HepG2 (cell line): ENCODE results near the gene PARP2. TPM values are rescaled to one million over a fixed set of nuclear protein-coding genes. Genes with fewer than 3 reads are reported as not detected.

ENCODE experiments used
- CSRNP1 ChIP-seq: sonication (generic); formaldehyde crosslinking; IDR thresholded peaks from 2 replicates; pipeline ENCODE4 v1.8.1; 2023; ENCODE audit warnings: mild to moderate bottlenecking, missing genetic modification reagents
- EEA1 ChIP-seq: sonication (generic); formaldehyde crosslinking; IDR thresholded peaks from 2 replicates; pipeline ENCODE4 v1.5.1; 2020; ENCODE audit warnings: mild to moderate bottlenecking, missing genetic modification reagents, borderline replicate concordance
- HDAC6 ChIP-seq: fragments of 200-600 bp; sonication (generic); IDR thresholded peaks from 2 replicates; pipeline ENCODE4 v1.7.0; 2017; ENCODE audit warnings: mild to moderate bottlenecking, antibody characterized with exemption, low read length, low read depth
- MBD4 ChIP-seq: IDR thresholded peaks from 2 replicates; pipeline ENCODE4 v1.6.1; 2012; ENCODE audit warnings: low read length, inconsistent platforms, borderline replicate concordance
- MLXIP ChIP-seq: sonication (generic); formaldehyde crosslinking; IDR thresholded peaks from 2 replicates; pipeline ENCODE4 v1.9.0; 2021; ENCODE audit warnings: missing genetic modification reagents, borderline replicate concordance
- NCOA1 ChIP-seq: sonication (generic); formaldehyde crosslinking; IDR thresholded peaks from 2 replicates; pipeline ENCODE4 v1.9.0; 2021; ENCODE audit warnings: missing genetic modification reagents
- NRL ChIP-seq: sonication (generic); formaldehyde crosslinking; IDR thresholded peaks from 2 replicates; pipeline ENCODE4 v1.5.0; 2020; ENCODE audit warnings: missing genetic modification reagents, mild to moderate bottlenecking, moderate library complexity, borderline replicate concordance
- STAG1 ChIP-seq: sonication (generic); formaldehyde crosslinking; IDR thresholded peaks from 2 replicates; pipeline ENCODE4 v1.4.0; 2020; ENCODE audit warnings: missing genetic modification reagents
- SUZ12 ChIP-seq: fragments of 150-350 bp; IDR thresholded peaks from 2 replicates; pipeline ENCODE4 v1.6.1; 2014; ENCODE audit warnings: low read depth, low read length
- TBP ChIP-seq: sonication (generic); formaldehyde crosslinking; IDR thresholded peaks from 2 replicates; pipeline ENCODE4 v1.5.0; 2020; ENCODE audit warnings: missing genetic modification reagents
- TRIM24 ChIP-seq: sonication (generic); formaldehyde crosslinking; IDR thresholded peaks from 2 replicates; pipeline ENCODE4 v1.8.0; 2022; ENCODE audit warnings: mild to moderate bottlenecking, missing genetic modification reagents
- U2AF2 ChIP-seq: fragments of 200-400 bp; formaldehyde crosslinking; IDR thresholded peaks from 2 replicates; pipeline ENCODE4 v1.6.1; 2017; ENCODE audit warnings: low read depth, mild to moderate bottlenecking, low read length
- ZBTB25 ChIP-seq: IDR thresholded peaks from 2 replicates; pipeline ENCODE4 v1.6.1; 2018; ENCODE audit warnings: missing genetic modification reagents
- ZBTB4 ChIP-seq: sonication (generic); formaldehyde crosslinking; IDR thresholded peaks from 2 replicates; pipeline ENCODE4 v1.4.0; 2020; ENCODE audit warnings: missing genetic modification reagents, mild to moderate bottlenecking, borderline replicate concordance
- ZC3H13 ChIP-seq: sonication (generic); formaldehyde crosslinking; IDR thresholded peaks from 2 replicates; pipeline ENCODE4 v1.8.1; 2023; ENCODE audit warnings: mild to moderate bottlenecking, missing genetic modification reagents, moderate library complexity
- ZNF563 ChIP-seq: sonication (generic); formaldehyde crosslinking; IDR thresholded peaks from 2 replicates; pipeline ENCODE4 v1.8.0; 2022; ENCODE audit warnings: mild to moderate bottlenecking, moderate library complexity, missing genetic modification reagents
- ZNF572 ChIP-seq: sonication (generic); formaldehyde crosslinking; IDR thresholded peaks from 2 replicates; pipeline ENCODE4 v1.5.1; 2020; ENCODE audit warnings: mild to moderate bottlenecking, missing genetic modification reagents
- ZUFSP ChIP-seq: sonication (generic); formaldehyde crosslinking; IDR thresholded peaks from 2 replicates; pipeline ENCODE4 v1.9.0; 2021; ENCODE audit warnings: missing genetic modification reagents, mild to moderate bottlenecking, borderline replicate concordance
- polyA plus RNA-seq, 8 experiments: library from polyadenylated mRNA; depleted of rRNA in 3 of 8; stranded (reverse) in 7 of 8; unstranded in 1 of 8; fragments of >200 nt; fragmentation: Illumina TruSeq in 4 of 8; extraction: Trizol in 4 of 8; gene quantifications; 2 replicates each; pipeline versions ENCODE4 v1.2.1 to v1.2.3, GENCODE V29; 2011 to 2016; ENCODE audit warnings: low read depth in 4 of 8, missing spikeins in 1 of 8, mixed read lengths in 1 of 8; ENCODE audit not compliant: insufficient read depth in 1 of 8
- total RNA-seq, 5 experiments: library from RNA; depleted of rRNA; stranded (reverse); fragments of >200 nt; fragmentation: Illumina TruSeq; extraction: Trizol; gene quantifications; 2 replicates each; pipeline ENCODE4 v1.2.3, GENCODE V29; 2016; ENCODE audit warnings: low read depth in 1 of 5

Gene PARP2
- total and polyA plus RNA-seq, 2 of the 13 experiments (the other 11 are each of a cell fraction or from before 2014, with no cell fraction given) = 37.3 to 38.4 TPM

- TF ChIP-seq ZUFSP (CRISPR knock-in tag) = no peak
- no peak for TF ChIP-seq NCOA1
- TF ChIP-seq TRIM24 (CRISPR knock-in tag) = no peak
- TF ChIP-seq SUZ12 = no peak
- no peak for TF ChIP-seq MBD4
- no peak; the same call in 1 of the 2 replicates for TF ChIP-seq EEA1
- 0 out of 2 replicates have a peak, but pooled peaks have one; percentile 45 for TF ChIP-seq ZC3H13 (CRISPR knock-in tag)
- TF ChIP-seq CSRNP1 (CRISPR knock-in tag) = no peak
- TF ChIP-seq HDAC6 = no peak
- 0 out of 2 replicates have a peak, but pooled peaks have one; percentile 26 for TF ChIP-seq ZBTB25 (CRISPR knock-in tag)
- no peak for TF ChIP-seq ZNF572 (CRISPR knock-in tag)
- TF ChIP-seq TBP (CRISPR knock-in tag) = no peak
- TF ChIP-seq NRL (CRISPR knock-in tag) = 0 out of 2 replicates have a peak, but pooled peaks have one; percentile 32
- no peak for TF ChIP-seq MLXIP (CRISPR knock-in tag)
- TF ChIP-seq ZNF563 (CRISPR knock-in tag) = no peak
- TF ChIP-seq ZBTB4 (CRISPR knock-in tag) = no peak
- peak; percentile 57 for TF ChIP-seq STAG1
- TF ChIP-seq U2AF2 = no peak
These were observed 38.0 kb upstream of the PARP2 start, which contains the start of gene TTC5 (continued) for GRCh38 chr14:20305265-20306078.
